HG03175 (cell line): ENCODE data around the gene LNPEP.
A peak's percentile ranks its signal among the peaks of the same experiment; 100 is the strongest.

ENCODE experiments used
- ATAC-seq: cut with Tn5 transposase; IDR thresholded peaks from one replicate; pipeline ENCODE4 v1.9.1; 2021; ENCODE audit warnings: mild to moderate bottlenecking, moderate library complexity; ENCODE audit not compliant: unreplicated experiment

The LNPEP gene

DNA sequence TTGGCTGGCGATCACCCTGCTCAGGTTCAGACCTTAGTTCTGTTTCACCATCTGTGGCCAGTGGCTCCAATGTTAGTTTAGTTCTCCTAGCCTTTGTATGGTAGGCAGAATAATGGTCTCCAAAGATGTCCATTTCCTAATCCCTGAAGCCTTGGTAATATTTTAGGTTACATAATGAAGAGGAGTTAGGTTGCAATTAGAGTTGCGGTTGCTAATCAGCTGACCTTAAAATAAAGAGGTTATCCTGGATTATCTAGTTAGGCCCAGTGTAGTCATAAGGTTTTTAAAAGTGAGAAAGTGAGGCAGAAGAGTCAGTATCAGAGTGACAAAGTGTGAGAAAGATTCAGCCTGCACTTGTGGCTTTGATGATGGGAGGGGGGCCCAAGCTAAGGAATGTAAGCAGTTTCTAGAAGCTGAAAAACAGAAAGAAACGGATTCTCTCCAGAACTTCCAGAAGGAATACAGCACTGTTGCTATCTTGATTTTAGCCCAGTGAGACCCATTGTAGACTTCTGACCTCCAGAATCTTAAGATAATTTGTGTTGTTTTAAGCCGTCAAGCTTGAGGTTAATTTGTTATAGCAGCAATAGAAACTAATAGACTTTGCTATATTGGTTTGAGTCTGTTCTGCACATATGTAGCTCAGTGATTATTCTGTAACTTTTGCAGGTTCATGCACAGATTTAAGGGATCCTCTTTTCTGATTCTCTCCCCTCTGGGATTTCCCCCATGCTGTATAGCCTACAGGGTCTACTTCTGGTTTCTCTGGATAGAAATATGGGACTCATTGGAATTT, 21.6 kb downstream of the LNPEP start:
- ATAC-seq = peak; percentile 59

GRCh38 chr5:96958977-96959376, 23.1 kb downstream of the LNPEP start:
- no peak for ATAC-seq

- peak; percentile 53 for ATAC-seq
Observed at GRCh38 chr5:96961053-96961452, 25.2 kb downstream of the LNPEP start.

- ATAC-seq = no peak
Observed at GRCh38 chr5:96962540-96962991, 26.7 kb downstream of the LNPEP start.

DNA sequence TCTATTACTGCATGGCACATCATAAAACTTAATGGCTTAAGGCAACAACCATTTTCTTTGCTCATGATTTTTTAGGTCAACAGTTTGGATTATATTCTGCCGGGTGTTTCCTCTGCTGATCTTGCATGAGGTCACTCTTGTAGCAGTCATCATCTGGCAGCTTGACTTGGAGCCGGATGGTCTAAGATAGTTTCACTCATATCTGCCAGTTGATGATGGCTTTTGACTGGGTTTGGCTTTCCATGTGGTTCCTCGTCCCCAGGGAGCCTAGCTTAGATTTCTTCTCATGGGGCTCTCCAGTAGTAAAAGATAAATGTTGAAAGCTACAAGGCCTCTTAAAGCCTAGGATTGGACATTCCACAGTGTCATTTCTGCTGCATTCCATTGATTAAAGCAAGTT, 27.4 kb downstream of the LNPEP start:
- peak; percentile 36 for ATAC-seq

DNA sequence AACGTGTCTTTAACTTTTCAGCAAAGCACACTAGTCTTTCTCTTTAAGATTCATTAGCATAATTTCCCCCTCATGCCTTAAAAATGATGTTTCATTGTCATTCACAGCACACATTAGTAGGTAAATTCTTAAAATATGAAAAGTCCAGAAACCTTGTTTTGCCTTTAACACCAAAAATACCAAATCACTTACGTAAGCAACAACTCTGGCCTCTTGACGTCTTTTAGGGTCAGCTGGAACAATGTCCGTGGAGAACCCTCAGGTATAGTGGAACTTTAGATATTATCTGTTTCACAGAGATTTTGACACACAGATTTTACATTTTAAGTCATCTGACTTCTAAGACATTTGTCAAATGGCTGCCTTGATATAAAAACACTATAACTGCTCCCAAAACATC, 30.9 kb downstream of the LNPEP start:
- no peak for ATAC-seq

DNA sequence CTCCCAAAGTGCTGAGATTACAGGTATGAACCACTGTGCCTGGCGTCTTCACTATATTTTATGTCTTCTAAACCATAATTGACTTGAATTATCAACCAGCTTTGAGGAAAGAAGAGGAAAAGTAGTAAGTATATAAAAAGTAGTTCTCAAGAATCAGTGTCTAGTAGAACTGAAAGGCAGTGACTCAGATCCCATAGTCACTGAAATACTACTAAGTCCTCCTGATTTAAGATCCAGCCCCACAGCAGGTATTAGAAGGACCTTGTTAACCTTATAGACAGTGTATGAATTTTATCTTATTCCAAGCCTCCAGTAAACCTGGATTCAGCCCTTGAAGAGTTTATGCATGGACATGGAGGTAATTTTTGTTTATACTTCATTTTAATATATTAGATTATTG, 31.5 kb downstream of the LNPEP start:
- no peak for ATAC-seq

DNA sequence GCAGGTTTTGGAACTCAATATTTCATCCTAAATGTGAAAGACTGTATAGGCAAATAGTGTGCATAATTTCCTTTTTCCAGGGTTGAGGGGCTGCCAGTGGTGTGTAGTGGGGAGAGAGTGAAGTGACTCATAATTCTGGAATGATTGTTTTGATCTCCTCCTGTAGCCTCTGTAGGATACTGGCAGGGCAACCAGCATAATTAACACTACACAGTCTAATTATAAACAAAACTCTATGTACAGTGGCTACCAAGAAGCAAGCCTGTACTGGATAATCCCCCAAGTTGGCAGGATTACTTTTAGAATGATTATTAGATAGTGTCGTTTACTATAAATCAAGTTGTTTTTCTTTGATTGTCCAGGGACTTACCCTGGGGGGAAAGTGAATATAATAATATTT, 32.2 kb downstream of the LNPEP start:
- no peak for ATAC-seq

- ATAC-seq = no peak
Observed at GRCh38 chr5:96968614-96969013, 32.7 kb downstream of the LNPEP start.

DNA sequence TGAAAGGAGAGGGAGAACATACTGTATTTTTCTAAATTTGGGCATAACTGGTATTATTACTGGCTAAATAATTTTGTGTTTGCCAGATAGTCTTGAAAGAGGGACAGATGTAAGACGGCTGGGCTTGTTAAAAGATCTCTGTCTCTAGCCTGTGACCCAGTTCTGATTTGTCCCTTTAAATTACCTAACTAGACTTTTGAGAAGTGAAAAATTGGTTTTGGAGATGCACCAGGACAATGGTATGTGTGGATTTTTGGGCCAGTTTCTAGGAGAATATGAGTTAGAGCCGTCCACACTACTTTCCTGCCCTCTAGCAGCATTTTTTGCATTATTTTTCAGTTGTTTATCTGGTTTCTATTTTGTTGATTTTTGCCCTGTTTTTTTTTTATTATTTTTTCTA, 33.5 kb downstream of the LNPEP start:
- ATAC-seq = no peak

DNA sequence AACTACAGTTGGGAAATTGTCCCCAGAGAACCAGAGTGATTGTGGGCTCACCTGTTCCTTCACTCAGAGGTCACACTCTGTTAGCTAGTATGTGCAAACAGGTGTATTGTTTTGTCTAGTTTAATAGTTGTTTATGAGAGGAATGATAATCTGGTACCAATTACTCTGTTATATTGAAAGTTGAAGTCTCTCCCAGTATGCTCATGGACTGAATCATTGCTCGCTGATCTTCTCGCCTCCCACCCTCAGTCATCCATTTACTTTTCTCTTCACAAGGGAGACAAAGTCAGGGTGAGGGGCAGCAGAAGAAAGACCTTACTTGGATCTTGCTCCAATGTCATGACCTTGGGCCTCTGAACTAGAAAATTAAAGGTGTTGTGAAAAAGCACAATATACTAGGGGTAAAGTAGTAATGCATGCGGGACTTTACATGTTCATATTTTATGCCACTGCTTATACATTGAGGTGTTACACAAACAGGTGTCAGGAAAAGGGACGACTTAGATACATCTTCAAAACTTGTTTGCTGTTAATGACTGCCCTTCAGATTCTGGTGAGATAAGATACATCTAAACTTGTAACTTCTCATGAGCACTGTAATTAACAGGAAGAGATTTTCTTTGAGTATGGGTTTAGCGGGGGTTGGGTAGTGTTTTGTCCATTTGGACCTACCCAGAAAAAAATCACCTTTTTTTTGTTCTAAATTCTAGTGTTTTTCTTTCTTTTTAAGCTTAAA, 36.9 kb downstream of the LNPEP start:
- ATAC-seq = no peak

DNA sequence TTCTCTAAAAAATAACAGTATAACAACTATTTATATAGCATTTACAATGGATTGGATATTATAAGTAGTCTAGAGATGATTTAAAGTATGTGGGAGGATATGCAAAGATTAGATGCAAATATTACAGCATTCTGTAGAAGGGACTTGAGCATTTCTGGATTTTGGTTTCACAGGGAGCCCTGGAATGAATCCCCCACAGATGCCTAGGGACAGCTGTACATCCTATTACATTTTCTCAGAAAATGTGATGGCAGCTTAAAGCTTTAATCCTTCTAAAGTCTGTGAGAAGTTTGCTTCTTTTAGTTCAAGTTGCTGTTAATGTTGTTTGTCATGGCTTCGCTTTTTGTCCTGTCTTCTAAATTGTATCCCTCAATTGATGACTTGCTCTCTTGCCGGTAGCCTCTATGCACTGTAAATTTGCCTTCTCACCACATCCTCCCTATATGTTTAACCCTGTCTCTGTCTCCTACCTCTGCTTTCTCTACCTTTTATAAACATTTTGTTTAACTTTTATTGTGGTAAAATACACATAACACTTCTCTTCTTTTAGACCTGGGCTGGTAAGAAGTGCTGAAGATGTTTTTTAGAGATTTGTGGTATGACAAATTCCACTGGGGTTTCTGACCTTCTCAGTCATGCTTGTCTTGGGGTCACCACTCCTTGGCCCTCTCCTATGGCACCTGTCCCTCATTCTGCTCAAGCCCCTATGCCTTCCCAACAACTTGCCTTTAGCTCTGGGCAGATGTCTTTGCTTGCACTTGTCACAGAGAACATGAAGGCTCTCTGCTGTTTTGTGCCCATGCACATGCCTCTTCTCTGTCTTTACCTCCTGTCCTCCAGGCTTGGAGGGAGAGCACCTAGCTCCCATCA, 37.9 kb downstream of the LNPEP start:
- ATAC-seq = no peak

- no peak for ATAC-seq
Observed at GRCh38 chr5:96975656-96976055, 39.8 kb downstream of the LNPEP start.

GRCh38 chr5:96977228-96977627, 41.3 kb downstream of the LNPEP start:
- ATAC-seq = no peak

DNA sequence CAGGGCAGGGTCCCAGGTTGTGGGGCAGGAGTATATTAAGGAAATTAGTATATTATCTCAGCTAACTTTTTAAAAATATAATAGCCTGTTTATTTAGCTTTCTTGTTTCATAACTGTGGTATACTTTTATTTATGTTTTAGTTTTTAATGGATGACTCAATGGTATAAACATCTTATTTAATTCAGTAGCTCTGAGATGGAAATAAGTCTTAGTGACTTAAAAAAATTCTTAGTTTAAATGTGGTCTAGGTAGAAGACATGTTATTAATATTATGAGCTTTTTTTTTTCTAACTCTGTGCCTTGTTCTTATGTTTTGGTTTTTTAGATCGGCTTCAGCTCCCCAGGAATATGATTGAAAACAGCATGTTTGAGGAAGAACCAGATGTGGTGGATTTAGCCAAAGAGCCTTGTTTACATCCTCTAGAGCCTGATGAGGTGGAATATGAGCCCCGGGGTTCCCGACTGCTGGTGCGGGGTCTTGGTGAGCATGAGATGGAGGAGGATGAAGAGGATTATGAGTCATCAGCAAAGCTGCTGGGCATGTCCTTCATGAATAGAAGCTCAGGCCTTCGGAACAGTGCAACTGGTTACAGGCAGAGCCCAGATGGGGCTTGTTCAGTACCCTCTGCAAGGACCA, 43.1 kb downstream of the LNPEP start:
- no peak for ATAC-seq

GRCh38 chr5:96984506-96985192, 48.8 kb downstream of the LNPEP start:
- ATAC-seq = no peak

- ATAC-seq = no peak
Observed at GRCh38 chr5:96986450-96986849, 50.6 kb downstream of the LNPEP start.

DNA sequence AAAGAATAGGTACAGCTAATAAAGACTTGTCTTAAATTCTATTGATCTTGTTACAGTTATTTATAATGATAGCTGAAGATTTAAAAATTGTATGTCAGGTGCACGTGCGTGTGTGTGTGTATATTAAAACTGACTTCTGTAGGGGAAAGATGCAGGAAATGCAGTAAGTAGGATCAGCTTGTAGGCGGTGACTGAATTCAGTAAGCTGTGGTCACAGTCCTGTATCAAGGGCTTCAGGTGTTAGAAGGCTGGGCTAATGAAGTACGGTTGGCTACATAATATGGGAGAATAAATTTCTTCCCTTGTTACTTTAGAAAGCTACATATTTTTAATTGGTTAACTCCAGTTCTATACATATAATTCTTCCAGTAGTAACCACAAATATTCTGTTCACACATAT, 54.2 kb downstream of the LNPEP start:
- ATAC-seq = no peak

- no peak for ATAC-seq
Observed at GRCh38 chr5:96991708-96992107, 55.8 kb downstream of the LNPEP start.

DNA sequence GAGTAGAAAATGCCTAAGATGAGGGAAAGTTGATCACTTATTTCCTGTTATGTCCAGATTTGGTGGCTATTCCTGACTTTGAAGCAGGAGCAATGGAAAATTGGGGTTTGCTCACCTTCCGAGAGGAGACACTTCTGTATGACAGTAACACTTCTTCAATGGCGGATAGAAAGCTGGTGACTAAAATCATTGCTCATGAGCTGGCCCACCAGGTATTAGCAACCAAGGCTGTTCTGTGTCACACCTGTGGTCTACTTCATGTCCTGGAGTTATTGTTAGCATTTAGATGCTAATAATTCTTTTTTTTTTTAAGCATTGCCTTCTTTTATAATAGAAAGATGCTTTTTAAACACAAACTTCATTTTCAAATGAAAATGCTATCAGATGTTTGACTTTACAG, 57.9 kb downstream of the LNPEP start:
- no peak for ATAC-seq
